ENCODE measurements around the gene GEMIN8. TPM values are rescaled to one million over a fixed set of nuclear protein-coding genes. Genes with fewer than 3 reads are reported as not detected.

GEMIN8 gene, protein sequence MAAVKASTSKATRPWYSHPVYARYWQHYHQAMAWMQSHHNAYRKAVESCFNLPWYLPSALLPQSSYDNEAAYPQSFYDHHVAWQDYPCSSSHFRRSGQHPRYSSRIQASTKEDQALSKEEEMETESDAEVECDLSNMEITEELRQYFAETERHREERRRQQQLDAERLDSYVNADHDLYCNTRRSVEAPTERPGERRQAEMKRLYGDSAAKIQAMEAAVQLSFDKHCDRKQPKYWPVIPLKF
- total RNA-seq (2014; rRNA removed; shearing (Covaris generic)), result 9.2 and 19.4 TPM in 2 replicates

DNA sequence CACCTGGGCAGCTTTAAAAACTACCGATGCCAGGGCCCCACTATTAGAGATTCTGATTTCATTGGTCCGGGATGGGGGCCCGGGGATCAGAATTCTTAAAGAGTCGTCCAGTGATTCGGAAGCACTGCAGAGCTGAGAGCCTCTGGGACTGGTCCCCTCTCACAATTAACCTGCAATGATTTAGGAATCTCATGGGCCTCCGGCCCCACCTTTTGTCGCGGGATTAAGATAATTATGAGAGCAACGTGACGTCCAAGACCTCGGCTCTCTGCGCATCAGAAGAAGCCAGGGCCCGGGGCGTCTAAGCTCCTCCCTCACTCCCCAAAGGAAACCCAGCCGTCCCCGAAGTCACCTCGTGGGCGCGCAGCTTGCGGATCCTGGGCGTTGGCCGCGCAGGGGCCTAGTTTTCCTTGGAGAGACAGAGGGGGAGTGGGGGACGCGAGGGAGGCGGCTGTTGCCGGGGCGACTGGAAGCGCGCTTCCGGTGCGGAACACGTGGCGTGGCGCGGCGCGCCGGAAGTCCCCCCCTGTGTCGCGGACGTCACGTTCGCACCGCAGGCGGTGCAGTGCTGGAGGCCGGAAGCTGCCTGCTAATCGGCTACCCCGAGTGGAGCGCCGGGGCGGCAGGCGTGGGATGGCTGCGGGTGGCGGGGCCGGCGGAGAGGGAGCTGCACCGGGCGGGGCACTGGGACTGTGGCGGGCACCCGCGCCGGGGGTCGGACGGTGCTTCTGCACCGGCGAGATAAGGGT is at the start of gene GEMIN8:
GEMIN8 (minus strand) TSS at position 468 of the 749 bp plus-strand sequence. CDS start 8,414 bp downstream, outside the sequence.
- DNase-seq (ENCODE audit: low spot score), result peak; percentile 89

DNA sequence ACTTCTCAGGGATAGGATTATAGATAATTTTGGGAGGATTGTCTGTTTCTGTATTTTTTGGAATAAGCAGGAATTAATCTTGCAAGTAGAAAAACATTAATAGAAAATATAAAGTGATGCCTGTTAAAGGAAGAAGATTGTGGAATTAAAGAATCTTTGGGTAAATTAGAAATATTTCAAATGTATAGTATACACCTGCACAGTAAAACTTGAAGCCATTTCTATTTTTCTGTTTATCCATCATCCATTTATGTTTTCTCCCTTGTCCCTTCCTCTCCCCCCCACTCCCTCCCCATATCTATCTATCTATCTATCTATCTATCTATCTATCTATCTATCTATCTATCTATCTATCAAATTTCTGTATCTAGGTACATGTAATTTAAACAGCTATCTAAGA is 46.9 kb upstream of the GEMIN8 start:
- DNase-seq (ENCODE audit: low spot score), result no peak

DNA sequence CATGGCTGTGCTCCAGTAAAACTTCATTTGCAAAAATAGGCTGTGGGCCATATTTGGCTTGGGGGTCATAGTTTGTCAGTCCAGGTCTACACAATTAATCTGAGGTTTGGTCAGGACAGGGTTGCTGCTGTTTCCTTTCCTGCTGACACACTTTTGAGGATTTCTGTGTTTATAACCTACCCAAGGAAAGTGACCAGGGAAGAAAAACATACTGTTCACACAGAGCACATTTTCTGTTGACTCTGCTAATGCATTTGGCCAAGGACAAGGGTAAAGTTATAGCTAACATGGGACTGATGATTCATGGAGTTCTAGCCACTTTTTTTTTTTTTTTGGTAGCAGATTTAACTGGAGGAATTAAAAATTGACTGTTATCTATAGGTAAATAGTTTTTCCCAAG is 43.9 kb upstream of the GEMIN8 start:
- DNase-seq (ENCODE audit: low spot score), result no peak

DNA sequence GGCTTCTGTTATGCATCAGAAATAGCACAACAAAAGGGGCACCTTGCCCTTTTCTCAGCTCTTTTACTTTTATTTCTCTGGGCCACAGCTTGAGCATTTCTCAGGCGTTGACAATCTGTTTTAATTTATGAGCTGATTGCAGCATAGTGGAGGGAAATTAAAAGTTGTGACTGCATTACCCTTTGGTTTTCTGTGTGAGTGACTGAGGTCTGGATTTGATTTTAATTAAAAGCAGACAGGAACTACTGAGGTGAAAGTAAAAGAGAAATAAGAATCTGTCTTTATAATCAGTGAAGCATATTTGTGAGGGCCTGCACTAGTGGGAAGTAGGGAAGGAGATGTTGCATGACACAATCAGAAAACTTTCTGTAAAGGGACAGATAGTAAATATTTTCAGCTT is 43.4 kb upstream of the GEMIN8 start:
- DNase-seq (ENCODE audit: low spot score), result no peak

DNA sequence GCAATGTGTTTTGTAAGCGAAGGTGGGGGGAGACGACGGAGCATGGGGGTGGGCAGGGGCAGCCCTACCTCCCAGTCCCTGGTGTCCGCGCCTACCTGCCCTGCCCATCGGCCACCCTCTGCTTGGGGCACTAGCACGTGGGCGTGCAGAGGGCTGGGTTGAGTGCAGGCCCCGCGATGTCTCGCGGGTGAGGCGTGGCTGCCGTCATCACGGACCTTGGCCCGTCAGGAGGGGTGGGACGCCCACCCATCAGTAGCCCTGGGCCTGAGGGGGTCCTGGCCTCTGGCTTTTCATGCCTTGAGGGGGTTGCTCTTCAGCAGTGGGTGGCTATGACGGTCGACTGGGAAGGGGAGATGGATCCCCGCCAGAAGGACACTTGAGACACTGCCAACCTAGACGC is 36.1 kb upstream of the GEMIN8 start:
- no peak for DNase-seq (ENCODE audit: low spot score)

DNA sequence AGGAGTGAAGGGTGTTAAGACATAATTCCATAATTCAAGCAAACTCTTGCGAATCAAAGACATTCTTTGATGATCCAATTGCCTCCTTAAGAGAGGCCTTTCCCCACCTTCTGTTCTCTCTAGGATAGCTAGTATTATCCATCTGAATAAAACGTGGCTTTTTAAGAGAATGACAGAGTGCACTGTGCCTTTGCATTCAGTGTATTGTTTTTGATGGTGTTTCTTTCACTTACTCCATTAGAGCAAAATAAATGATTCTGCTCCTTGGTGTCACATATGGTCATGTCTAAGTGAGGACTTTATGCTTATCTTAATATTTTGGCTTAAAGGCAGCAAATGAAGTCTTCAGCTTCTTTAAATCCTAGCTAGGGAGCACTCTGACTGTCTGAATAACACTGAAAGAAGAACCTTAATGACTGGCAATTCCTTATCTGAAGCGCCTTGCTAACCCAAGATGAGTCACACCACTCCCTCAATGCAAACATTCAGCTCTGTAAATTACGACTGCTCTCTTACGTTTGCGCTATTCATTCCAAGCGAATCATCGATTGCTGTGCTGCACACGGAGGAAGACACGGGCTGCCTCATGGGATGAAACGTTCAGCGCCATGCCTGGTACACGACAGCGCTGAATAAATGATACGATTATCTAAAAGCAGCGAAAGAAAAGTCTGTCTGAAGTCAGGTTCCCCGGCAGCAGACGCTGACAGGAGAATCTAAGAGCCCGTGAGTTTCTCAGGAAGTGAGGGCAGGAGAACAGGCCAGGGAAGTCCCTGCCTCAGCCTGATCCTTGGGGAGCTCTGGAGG is 35.1 kb upstream of the GEMIN8 start:
- DNase-seq (ENCODE audit: low spot score), result peak; percentile 82

DNA sequence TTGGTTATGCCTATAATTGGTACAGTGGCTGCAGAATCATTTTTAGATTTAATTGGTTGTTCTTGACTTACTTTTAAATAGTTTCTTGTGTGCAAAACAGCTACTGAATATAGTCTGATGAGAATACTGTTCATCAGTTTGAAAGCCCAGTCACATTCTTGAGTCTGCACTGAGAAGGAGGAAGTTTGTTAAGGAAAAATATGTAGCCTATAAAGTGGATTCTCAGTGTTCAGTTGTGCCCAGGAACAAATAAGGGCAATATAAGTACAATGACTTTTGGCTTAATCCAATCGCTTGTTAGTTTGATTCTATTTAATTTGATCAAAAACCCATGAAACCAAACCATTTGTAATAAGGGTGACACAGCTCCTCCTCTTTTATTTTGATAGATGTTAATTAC is 32.8 kb upstream of the GEMIN8 start:
- DNase-seq (ENCODE audit: low spot score), result no peak

DNA sequence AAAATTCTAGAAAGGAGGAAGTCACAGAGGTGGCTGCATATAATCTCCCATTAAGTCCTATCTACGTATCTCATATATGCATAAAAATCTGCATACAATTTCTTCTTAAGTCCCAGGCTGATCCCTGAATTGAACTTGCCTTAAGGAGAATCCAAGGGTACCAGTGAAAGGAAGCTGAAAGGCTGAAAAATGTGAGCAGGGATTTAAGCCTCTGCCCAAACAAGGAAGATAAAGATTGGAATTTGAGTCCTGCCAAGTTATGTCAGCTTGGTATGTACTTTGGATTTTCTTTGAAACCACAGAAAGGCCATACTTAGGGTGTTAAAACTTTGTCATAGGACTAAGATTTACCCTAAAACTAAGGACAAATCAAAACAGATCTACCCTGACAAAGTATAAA is 26.5 kb upstream of the GEMIN8 start:
- DNase-seq (ENCODE audit: low spot score), result no peak

DNA sequence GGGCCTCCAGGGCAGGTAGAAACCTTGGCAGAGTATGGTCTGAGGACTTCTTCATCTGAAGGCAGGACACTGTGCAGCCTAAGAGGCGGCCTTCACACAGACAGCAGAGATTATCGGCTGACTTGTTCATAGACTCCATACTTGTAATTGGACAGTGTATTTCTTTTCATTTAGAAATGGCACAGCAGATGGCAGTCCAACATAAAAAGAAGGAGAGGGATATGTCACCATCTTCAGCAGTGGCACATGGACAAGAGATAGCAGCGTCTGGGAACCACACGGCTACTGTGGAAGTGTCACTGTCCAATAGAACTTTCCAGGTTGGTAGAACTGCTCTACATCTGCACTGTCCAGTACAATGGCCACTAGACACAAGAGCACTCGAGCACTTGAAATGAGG is 21.7 kb upstream of the GEMIN8 start:
- DNase-seq (ENCODE audit: low spot score), result no peak

DNA sequence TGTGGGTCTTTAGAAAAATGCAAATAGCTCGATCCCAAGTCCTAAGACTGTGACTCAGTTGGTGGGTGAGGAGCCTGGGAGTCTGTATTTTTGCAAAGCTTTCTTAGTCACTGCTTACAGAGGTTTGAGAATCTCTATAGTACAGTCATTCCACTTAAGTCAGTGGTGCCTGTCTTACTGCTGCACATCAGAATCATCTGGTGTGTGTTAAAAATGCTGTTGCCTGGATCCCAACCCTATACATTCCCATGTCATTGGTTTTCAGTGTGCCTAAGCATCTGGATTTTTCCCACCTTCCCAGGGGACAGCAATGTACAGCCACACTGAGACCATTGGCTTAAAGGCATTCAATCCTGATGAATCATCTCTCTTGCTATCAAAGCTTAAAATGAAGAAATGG is 21.0 kb upstream of the GEMIN8 start:
- DNase-seq (ENCODE audit: low spot score), result no peak

DNA sequence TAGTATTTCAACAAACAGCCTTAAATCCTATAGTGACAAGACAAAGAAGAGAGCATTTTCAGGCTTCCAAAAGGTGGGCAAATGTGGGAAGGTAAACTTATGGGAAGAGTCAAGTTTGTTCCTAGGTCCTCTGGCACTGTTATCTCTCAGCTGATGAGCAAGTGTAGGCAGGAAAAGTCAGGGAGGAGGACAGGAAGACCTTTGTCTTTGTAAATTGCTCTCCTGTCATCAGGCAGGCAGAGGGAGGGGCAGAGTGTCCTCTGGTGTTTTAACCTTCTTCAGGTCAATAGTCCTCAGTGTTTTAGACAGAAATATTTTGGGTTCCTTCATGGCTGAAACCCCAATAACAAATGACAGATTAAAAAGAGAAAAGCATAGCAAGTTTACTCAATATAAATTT is 13.5 kb upstream of the GEMIN8 start:
- no peak for DNase-seq (ENCODE audit: low spot score)

DNA sequence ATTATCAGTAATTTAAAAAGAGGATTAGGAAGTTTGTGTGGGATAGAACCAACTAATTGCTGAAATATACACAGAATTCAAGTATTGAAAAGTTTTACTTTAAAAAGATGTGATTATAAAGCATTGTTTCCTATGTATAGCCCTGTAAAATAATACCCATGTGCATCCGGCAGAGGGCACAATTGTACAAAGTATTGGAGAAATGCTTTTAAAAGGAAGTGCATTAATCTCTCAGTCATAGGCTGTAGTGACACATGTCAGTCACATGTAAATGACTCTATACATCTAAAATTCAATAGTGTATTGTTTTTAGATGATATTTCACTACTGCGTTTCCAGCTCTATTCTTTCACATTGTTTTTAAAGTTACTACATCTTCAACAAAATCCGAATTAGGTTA is 9.7 kb upstream of the GEMIN8 start:
- DNase-seq (ENCODE audit: low spot score), result peak; percentile 43

DNA sequence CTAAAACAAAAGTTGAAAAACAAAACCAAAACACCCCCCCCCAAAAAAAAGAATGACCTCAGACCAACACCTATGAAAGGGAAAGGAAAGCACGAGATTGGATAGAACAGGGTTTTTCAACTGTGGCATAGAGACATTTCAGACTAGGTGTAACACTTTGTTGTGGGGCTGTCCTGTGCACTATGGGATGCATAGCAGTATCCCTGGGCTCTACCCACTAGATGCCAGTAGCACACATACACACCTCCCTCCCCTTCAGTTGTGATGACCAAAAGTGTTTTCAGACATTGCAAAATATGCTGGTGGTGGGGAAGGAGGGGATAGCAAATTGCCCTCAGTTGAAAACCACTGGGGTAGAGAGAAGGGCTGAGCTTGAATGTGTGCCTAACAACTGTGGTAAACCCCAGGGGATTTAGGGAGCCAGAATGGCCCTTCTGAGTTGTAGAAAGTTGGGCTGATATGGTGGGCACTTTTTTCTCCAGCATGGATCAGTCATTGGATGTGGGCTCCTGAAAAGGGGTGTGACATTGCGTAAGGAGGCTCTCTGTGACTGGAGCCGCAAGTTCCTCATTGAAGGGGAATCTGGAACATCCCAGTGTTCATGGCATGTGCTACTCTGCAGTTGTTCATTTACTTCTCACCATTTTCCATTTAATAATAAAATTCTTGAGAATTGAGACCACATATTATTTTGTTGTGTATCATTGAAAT is 8.8 kb upstream of the GEMIN8 start:
- DNase-seq (ENCODE audit: low spot score), result no peak

DNA sequence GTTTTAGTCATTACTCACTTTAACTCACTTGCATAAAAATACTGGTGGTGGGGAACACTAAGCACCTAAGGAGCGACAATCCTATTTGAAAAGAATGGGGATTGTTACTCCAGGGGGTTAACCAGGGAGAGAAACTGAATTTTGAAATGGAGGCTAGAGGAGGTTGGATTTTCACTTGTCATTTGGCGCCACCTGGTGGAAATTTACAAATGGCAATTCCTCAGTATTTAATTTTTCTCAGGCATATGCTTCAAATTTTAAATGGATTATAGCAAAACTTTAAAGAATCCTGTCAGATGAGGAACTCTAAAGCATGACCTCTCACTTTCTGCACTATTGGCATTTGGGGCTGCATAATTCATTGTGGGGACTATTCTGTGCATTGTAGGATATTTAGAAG is 2.7 kb upstream of the GEMIN8 start:
- DNase-seq (ENCODE audit: low spot score), result peak; percentile 46

DNA sequence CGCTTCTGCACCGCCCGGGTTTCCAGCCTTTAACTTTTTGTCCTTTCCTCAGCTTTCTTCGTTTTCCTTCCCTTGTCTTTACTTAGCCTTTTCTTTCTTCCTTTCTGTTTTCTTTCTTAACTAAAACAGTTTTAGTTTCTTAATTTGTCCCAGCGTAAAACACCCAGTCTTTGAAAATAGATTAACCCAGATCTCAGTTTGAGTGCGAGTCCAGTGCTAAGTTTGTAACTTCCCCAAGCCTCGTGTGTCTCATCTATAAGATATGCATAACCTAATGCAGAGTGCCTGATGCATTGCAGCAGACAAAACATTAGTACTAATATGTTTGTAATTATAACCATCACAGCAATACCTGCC is 460 bp upstream of the GEMIN8 start:
- peak; percentile 25 for DNase-seq (ENCODE audit: low spot score)

DNA sequence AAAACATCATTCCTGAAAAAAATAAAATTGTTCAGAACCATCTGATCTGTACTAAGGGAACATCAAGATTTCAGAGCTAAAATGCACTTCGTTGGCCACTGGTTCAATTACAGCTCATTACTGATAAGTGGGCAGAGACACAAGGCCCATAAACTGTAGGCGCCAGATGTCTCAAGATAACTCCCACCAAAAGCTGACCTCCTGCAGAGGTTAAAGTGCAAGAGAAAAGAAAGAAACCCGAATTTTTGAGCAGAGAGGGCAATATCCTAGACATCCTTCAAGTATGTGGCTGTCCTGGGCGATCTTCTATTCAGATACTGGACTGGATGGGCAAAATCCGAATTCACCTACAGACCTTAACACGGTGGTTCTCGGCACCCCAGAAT is 660 bp downstream of the GEMIN8 start:
- DNase-seq (ENCODE audit: low spot score), result no peak

DNA sequence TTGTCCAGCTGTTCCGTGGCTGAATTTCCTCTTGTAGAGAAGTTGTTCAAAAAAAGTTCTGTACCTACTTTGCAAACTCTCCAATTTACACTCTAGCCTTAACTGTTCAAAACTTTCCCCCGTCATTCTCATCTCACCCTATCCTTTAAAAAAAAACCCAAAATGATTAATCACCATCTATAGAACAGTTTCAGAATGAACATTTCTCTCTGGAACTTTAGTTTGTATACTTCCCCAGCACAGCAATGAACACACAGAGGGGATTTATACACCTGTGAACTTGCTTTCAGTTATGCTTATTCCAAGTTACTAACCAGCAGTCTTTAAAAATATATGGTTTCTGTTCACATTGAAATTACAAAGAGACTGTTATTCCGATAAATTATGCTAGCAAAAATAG is 1.2 kb downstream of the GEMIN8 start:
- no peak for DNase-seq (ENCODE audit: low spot score)

DNA sequence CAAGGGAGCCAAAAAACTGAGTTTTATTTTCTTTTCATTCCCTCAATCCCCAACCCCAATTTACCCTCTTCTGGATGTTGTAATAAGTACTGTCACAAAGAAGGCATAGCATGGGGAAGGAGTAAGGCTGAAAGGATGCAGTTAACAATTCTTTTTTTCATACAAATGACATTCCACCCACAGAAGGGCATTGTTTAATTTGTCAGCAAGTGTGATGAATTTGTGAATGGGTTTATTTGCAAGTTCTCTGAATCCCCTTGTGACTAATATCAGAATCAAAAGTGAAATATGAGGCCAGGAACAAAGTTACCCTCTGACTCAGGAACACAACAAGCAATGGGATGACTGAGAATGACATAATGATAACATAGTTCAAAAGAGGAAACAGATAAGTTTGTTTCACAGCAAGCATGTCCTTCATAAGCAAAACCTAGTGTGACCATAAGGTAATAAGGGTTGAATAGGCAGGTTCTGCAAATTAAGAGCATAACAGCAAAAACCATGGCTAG is 2.1 kb downstream of the GEMIN8 start:
- peak; percentile 76 for DNase-seq (ENCODE audit: low spot score)

DNA sequence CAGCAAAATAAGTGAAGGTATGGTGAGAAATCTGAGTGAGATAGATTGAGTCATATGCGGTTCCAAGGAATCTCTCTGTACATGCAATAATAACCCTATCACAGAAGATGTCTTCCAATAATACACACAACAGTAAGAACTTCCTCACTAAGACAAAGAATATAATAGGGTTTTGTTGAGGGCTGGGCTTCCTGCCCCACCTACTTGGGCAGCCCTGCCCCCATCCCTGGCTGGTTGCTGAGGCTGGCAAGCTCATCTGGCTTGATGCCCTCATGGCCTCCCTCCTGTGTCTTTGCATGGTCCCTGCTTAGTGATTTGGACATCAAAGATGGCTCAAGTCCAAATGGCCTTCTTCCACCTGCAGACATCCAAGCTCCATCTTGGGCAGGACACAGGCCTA is 2.7 kb downstream of the GEMIN8 start:
- DNase-seq (ENCODE audit: low spot score), result peak; percentile 42

DNA sequence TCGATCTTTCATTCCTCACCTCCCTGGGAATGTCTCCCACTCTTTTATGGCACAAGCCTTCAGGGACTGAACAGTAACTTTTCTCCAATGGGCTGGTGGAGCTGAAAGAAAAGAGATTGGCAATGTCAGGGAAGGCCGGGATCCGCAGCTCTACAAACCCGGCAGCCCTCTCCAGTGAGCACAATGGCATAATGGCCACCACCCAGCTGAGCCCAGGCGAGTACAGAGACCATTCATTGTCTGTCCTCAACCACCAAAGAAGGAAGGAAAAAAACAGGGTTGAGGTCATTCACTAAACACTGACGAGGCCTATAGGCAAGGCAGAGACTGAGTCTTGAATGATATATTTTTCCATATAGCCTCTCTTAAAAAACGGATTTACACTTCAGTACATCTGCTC is 3.6 kb downstream of the GEMIN8 start:
- DNase-seq (ENCODE audit: low spot score), result no peak

DNA sequence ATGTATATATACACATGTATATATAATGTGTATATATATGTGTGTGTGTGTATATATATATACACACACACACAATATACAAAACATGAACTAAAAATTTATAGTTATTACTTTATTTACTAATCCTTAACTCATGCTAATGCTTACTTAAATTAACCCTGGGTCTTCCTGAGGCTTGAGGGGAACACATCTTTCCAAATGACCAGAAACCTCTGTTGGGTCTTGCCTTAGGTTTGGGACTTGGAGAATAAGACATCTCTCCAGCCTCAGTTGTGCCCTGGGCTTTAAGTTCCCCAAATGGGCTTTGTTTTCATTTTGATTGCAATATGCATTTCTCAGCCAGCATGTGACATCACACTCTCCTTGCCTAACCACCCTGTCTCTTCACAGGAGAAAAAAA is 7.7 kb downstream of the GEMIN8 start:
- no peak for DNase-seq (ENCODE audit: low spot score)

DNA sequence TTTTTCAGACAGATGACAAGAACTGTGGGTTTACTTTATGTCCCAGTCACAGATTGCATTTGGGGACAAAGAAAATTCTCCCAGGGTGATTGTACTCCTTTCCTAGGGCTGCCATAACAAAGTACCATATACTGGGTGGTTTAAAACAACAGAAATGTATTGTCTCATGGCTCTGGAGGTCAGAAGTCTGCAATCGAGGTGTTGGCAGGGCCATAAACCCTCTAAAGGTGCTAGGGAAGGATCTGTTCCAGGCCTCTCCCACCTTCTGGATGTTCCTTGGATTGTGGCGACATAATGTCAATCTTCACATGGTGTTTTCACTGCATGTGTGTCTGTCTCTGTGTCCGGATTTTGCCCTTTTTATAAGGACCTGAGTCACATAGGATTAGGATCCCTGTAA is 12.3 kb downstream of the GEMIN8 start:
- DNase-seq (ENCODE audit: low spot score), result no peak
